GM23338 (cell line): ENCODE data around the gene GGCT. TPM values are rescaled to one million over a fixed set of nuclear protein-coding genes. Genes with fewer than 3 reads are reported as not detected.

Experiments
- ATAC-seq: fragments of 200-7000 bp; cut with Tn5 transposase; 3 replicates; pipeline ENCODE4 v1.9.1; 2020
- DNase-seq: peaks from one replicate; pipeline ENCODE4 v3.0.0-alpha.2; 2015; ENCODE audit warnings: low spot score
- H2AFZ ChIP-seq: fragments of 200-600 bp; sonication (generic); 2 replicates; pipeline ENCODE4 v1.8.0; 2016; ENCODE audit warnings: antibody characterized with exemption, mild to moderate bottlenecking, moderate library complexity
- H3F3A ChIP-seq: fragments of 200-600 bp; sonication (generic); replicated peaks from 2 replicates; pipeline ENCODE4 v1.8.0; 2017; ENCODE audit warnings: antibody characterized with exemption, mixed run types, low read depth
- H3K27ac ChIP-seq: fragments of 200-600 bp; sonication (generic); 2 replicates; pipeline ENCODE4 v1.6.1; 2016; ENCODE audit warnings: low read depth
- H3K27me3 ChIP-seq: fragments of 200-600 bp; sonication (generic); 2 replicates; pipeline ENCODE4 v1.8.0; 2016; ENCODE audit warnings: mild to moderate bottlenecking, mixed run types, moderate library complexity; ENCODE audit not compliant: insufficient read depth
- H3K36me3 ChIP-seq: fragments of 200-600 bp; sonication (generic); 2 replicates; pipeline ENCODE4 v1.8.0; 2016; ENCODE audit warnings: mild to moderate bottlenecking; ENCODE audit not compliant: insufficient read depth
- H3K4me1 ChIP-seq: fragments of 200-600 bp; sonication (generic); 2 replicates; pipeline ENCODE4 v1.8.0; 2016; ENCODE audit warnings: mild to moderate bottlenecking, moderate library complexity; ENCODE audit not compliant: insufficient read depth
- H3K4me2 ChIP-seq: fragments of 200-600 bp; sonication (generic); 2 replicates; pipeline ENCODE4 v1.7.1; 2017; ENCODE audit warnings: mixed run types
- H3K4me3 ChIP-seq: fragments of 200-600 bp; sonication (generic); 2 replicates; pipeline ENCODE4 v1.6.1; 2016; ENCODE audit warnings: mixed run types
- H3K79me2 ChIP-seq: fragments of 200-600 bp; sonication (generic); replicated peaks from 2 replicates; pipeline ENCODE4 v1.8.0; 2017; ENCODE audit warnings: mild to moderate bottlenecking; ENCODE audit not compliant: insufficient read depth
- H3K9me2 ChIP-seq: fragments of 200-600 bp; sonication (generic); 2 replicates; pipeline ENCODE4 v1.8.0; 2017; ENCODE audit not compliant: insufficient read depth
- H4K20me1 ChIP-seq: fragments of 200-600 bp; sonication (generic); replicated peaks from 2 replicates; pipeline ENCODE4 v1.8.0; 2017; ENCODE audit warnings: mild to moderate bottlenecking; ENCODE audit not compliant: insufficient read depth
- H3K27ac Mint-ChIP-seq: 2 replicates; pipeline ENCODE4 v1.8.0; 2020; ENCODE audit warnings: inconsistent platforms, mild to moderate bottlenecking, moderate library complexity, mixed read lengths
- H3K27me3 Mint-ChIP-seq: 3 replicates; pipeline ENCODE4 v1.8.0; 2022; ENCODE audit warnings: low read depth, mild to moderate bottlenecking, moderate library complexity, mixed read lengths, inconsistent platforms; ENCODE audit not compliant: insufficient read depth, poor library complexity
- H3K36me3 Mint-ChIP-seq: 3 replicates; pipeline ENCODE4 v1.8.0; 2021; ENCODE audit warnings: low read depth, mild to moderate bottlenecking, inconsistent platforms, moderate library complexity, mixed read lengths
- H3K4me1 Mint-ChIP-seq: 3 replicates; pipeline ENCODE4 v1.8.0; 2020; ENCODE audit warnings: mild to moderate bottlenecking, inconsistent platforms, mixed read lengths
- H3K4me3 Mint-ChIP-seq: 3 replicates; pipeline ENCODE4 v1.8.0; 2021; ENCODE audit warnings: moderate library complexity, mild to moderate bottlenecking, inconsistent platforms, mixed read lengths
- H3K9me3 Mint-ChIP-seq: 3 replicates; pipeline ENCODE4 v1.8.0; 2020; ENCODE audit warnings: moderate library complexity, mild to moderate bottlenecking, inconsistent platforms, mixed read lengths
- CREB1 ChIP-seq: fragments of 250-450 bp; sonication (Bioruptor Pico); IDR thresholded peaks from 2 replicates; pipeline ENCODE4 v1.5.0; 2020; ENCODE audit warnings: low read depth, mild to moderate bottlenecking, moderate library complexity
- ETS1 ChIP-seq: IDR thresholded peaks from 2 replicates; pipeline ENCODE4 v1.6.1; 2016; ENCODE audit warnings: antibody characterized with exemption
- JUNB ChIP-seq: IDR thresholded peaks from one replicate; pipeline ENCODE4 v1.6.1; 2016; ENCODE audit warnings: antibody characterized with exemption; ENCODE audit not compliant: unreplicated experiment
- REST ChIP-seq: IDR thresholded peaks from one replicate; pipeline ENCODE4 v1.6.1; 2018; ENCODE audit warnings: antibody characterized with exemption; ENCODE audit not compliant: unreplicated experiment
- STAT1 ChIP-seq: IDR thresholded peaks from one replicate; pipeline ENCODE4 v1.6.1; 2016; ENCODE audit warnings: antibody characterized with exemption; ENCODE audit not compliant: unreplicated experiment
- ZNF114 ChIP-seq: fragments of 250-450 bp; sonication (Bioruptor Pico); IDR thresholded peaks from 2 replicates; pipeline ENCODE4 v1.5.0; 2020; ENCODE audit warnings: mild to moderate bottlenecking, moderate library complexity
- ZNF331 ChIP-seq: fragments of 250-450 bp; sonication (Bioruptor Pico); IDR thresholded peaks from 2 replicates; pipeline ENCODE4 v1.5.0; 2020; ENCODE audit warnings: low read depth, mild to moderate bottlenecking, moderate library complexity
- ZNF462 ChIP-seq: fragments of 250-450 bp; sonication (Bioruptor Pico); IDR thresholded peaks from 2 replicates; pipeline ENCODE4 v1.5.0; 2020; ENCODE audit warnings: mild to moderate bottlenecking, moderate library complexity
- polyA plus RNA-seq: library from polyadenylated mRNA; unstranded; fragments of >200 nt; fragmentation: Nextera tagmentation; extraction: Ambion mirVana; gene quantifications from 2 replicates; pipeline ENCODE4 v1.2.1, GENCODE V29; 2016
- total RNA-seq: library from RNA; depleted of rRNA; stranded (reverse); fragments of >200 nt; shearing (Covaris generic); gene quantifications from 2 replicates; pipeline ENCODE4 v1.2.3, GENCODE V29; 2014

GGCT gene
- total and polyA plus RNA-seq, 2 experiments from 2014 or later = 104 to 229 TPM

- no peaks in the 10 kb centered on the region for H3K27me3 ChIP-seq
- H3K27ac ChIP-seq = no peak overlapping the region
- H3K36me3 ChIP-seq = no peaks in the 10 kb centered on the region
- no peaks in the 10 kb centered on the region for H3K9me3 Mint-ChIP-seq
- no peak overlapping the region for H2AFZ ChIP-seq
- no peak for ATAC-seq
- TF ChIP-seq CREB1 (CRISPR knock-in tag) (no peak), ETS1 (no peak), ZNF114 (CRISPR knock-in tag) (no peak), REST (no peak), ZNF462 (CRISPR knock-in tag) (no peak), STAT1 (no peak), JUNB (no peak), ZNF331 (CRISPR knock-in tag) (no peak)
- no peaks in the 10 kb centered on the region for H3F3A ChIP-seq
- H3K9me2 ChIP-seq = no peaks in the 10 kb centered on the region
- no peak overlapping the region for H3K4me3 Mint-ChIP-seq
- no peak for DNase-seq
- peaks cover 9% of the 10 kb centered on the region for H3K27me3 Mint-ChIP-seq
- 0 out of 2 replicates have a peak overlapping the region, but pooled peaks have one; percentile 40 for H3K27ac Mint-ChIP-seq
- peaks cover 11% of the 10 kb centered on the region for H3K79me2 ChIP-seq
- peaks cover 10% of the 10 kb centered on the region for H3K4me1 ChIP-seq
- H3K4me3 ChIP-seq = no peak overlapping the region
- H3K36me3 Mint-ChIP-seq = no peaks in the 10 kb centered on the region
- no peak overlapping the region for H3K4me2 ChIP-seq
- peaks cover 18% of the 10 kb centered on the region for H3K4me1 Mint-ChIP-seq
- H4K20me1 ChIP-seq = no peaks in the 10 kb centered on the region
Observed at GRCh38 chr7:30464231-30464671, 40.4 kb downstream of the GGCT start.
